ENCODE results near the gene ANKFN1.

ANKFN1 gene, protein sequence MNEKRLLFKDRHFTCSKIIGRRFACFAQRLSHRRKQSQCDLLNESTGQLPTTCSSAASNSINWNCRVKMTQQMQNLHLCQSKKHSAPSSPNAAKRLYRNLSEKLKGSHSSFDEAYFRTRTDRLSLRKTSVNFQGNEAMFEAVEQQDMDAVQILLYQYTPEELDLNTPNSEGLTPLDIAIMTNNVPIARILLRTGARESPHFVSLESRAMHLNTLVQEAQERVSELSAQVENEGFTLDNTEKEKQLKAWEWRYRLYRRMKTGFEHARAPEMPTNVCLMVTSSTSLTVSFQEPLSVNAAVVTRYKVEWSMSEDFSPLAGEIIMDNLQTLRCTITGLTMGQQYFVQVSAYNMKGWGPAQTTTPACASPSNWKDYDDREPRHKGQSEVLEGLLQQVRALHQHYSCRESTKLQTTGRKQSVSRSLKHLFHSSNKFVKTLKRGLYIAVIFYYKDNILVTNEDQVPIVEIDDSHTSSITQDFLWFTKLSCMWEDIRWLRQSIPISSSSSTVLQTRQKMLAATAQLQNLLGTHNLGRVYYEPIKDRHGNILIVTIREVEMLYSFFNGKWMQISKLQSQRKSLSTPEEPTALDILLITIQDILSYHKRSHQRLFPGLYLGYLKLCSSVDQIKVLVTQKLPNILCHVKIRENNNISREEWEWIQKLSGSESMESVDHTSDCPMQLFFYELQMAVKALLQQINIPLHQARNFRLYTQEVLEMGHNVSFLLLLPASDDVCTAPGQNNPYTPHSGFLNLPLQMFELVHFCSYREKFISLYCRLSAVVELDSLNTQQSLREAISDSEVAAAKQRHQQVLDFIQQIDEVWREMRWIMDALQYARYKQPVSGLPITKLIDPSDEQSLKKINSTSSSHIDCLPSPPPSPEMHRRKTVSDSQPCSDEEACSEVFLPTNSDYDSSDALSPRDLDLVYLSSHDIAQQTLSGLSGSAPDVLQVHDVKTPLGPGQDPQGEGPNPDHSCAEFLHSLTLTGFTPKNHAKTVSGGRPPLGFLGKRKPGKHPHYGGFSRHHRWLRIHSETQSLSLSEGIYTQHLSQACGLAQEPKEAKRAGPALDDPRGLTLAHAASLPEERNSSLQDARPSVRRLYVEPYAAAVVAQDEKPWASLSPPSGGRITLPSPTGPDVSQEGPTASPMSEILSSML

DNA sequence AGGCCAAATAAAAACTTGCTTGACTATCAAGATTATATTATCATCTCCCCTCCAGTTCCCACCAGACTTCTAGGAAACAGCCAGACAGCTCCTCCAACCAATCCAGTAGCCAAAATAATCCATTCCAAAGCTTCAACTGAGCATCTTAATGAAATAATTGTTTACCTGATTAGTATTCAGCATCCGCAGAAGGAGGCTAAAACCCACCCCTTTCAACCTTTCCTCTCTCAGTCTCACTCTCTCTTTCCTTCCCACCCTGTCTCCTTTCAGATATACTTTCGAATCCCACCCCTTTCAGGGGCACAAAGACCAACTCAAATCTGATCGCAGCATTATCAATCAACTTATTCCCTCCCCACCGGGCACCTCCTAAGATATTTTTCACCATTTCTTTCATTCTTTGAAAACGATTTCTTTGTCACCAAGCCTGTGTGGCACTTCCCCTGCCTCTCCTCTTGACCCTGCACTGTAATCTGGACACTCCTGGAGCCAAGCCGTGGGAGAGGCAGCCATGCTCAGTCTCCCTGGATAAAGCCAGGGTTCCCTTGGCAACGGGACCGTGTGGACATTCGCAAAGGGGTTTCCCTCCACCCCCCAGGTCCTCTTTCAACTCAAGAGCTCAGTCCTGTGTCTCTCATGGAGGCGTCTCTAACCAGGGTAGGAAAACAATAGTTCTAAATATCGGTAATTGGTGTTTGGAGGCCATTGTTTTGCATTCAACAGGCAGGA is at the start of gene ANKFN1:
Gene ANKFN1, plus strand, starts transcription at position 602 of the 729 bp plus-strand sequence. CDS start 59,193 bp downstream, outside the sequence.
- no peak for DNase-seq (ENCODE audit: low spot score)

DNA sequence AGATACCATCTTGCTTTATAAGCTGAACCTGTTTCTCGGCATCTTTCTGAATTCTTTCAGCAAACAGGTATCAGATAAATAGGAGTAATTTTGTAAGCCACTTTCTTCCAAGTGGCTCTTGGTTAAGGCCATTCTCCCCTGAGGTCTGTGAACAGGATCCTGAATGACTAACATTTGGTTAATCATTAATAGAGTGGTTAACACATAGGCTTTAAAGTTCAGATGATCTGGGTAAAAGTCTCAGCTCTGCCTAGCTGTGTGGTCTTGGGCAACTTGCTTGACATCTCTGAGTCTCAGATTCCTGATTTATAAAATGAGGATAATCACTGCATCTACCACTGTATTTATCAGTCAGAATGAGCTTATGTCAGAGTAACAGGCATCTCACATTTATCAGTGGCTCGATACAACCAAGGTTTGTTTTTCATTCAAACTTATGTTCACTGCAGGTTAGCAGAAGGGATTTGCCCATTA is 44.4 kb upstream of the ANKFN1 start:
- no peak for DNase-seq (ENCODE audit: low spot score)

DNA sequence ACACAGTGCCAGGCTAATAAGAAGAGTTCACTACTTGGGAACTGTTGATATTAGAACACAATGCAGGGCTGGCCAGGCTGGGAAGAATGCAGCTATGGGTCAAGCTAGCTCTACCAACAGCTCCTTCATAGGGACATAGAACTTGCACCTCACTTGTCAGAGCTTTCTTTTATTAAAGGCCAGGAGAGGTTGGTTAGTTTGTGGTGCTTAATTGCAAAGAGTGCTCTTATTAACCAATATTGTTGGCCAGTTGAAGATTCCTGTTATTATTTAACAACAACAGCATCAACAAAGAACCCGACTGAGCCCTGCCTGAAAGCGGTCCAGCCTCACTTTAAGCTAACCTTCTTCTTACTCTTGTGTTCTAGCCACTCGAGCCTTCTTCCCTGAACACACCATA is 43.4 kb upstream of the ANKFN1 start:
- DNase-seq (ENCODE audit: low spot score) = no peak

DNA sequence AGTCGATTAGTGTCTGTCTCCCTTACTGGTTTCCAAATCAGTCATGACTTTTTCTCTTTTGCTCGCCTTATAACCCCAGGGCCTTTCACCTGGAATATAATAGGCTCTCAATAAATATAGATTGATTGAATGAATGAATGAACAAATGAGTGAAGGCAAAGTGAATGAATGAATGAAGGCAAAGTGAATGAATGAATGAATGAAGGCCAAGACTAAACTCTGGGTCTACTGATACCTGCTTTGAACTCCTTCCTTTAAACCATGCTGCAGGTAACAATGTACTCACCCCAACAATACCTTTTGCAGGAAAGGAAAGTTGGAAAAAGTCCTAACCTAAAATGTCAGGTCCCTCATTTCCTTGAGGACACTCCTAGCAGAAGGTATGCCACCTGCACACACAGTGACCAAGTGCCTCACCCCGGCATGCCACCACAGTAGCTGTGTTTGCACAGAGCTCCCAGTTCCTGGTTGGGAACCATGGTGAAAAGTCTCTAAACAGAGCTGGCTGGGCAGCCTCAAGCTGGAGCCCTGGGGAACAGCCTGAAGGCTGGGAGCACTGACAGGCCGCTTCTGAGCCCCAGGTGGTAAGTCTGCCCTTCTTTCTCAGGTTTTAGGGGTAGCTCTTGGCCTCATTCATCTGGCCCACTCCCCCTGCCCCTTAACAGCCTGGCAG is 42.7 kb upstream of the ANKFN1 start:
- DNase-seq (ENCODE audit: low spot score) = no peak

DNA sequence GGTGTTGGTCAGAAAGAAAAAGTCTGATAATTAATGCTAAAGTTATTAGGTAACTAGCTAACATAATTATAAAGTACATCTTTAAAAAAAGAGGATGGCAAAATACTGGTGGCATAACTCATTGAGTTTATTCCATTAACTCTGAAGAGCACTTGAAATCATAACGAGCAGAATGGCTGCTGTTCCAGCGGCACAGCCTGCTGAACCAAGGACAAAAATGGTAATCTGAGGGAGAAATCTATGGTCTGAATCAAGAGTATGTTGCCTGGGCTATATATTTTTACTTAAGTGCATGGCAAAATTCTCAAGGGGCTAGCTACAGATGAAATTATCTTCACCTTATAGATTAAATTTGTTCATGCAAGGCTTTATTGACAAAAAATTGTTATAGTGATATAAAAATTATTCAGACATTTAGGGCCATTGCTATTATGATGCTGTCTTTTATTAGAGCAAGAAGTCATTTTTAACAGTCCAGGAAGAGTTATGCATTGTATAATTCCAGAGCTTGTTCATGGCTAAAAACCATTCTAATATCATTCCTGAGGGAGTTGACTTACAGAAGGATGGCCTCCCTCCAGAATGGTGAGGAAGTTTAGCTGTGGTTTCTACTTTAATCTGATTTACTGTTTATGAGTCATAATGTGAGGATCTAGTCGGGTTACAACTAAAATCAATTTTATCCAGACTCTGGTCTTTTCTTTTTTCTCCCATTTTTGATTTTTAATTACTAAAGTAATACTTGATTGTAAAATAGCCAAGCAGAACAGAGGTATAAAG is 41.4 kb upstream of the ANKFN1 start:
- no peak for DNase-seq (ENCODE audit: low spot score)

DNA sequence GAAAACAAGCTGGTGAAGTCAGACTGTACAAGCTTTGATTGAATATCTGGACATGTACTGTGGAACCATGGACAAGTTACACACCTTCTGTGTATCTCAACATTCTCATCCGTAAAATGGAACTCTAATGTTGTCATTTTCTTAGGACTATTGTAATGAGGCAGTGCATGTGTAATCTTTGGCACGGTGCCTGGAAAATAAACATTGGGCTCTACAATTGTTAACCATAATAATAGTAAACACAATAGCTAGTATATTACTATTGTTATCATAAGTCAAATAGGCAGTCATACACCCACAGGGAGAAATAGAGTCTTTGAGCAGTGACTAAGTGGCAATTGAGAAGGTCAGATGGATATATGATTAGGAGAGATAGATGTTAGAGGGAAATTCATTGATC is 39.8 kb upstream of the ANKFN1 start:
- no peak for DNase-seq (ENCODE audit: low spot score)

DNA sequence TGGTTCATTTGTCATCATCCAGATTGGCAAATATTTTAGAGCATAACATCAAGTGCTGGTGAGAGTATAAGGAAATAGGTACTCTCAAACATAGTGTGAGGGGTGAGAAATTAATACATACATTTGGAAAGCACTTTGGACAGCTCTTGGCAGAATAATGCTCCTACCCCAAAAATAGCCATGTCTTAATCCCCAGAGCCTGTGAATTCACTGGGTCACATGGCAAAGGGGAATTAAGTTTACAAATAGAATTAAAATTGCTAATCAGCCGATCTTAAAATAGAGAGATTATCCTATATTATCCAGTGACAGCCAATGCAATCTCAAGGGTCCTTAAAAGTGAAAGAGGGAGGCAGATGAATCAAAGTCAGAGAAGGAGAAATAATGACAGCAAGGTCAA is 38.8 kb upstream of the ANKFN1 start:
- no peak for DNase-seq (ENCODE audit: low spot score)

DNA sequence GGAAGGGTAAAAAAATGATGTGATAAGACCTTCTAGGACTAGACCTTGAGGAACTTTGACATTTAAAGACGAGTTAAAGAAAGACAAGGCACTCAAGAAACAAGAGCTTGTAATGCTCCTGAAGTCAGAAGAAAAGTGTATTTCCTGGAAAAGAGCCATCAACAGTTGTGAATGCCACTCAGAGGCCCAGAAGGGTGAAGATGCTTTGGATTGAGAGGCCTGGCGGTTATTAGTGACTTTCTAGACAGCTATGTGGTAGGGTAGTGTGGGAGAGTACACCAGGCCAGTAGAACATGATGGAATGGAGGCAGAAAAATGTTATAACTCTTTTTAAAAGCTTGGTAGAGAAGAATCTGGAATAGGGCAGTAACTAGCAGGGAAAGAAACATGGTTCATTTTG is 34.1 kb upstream of the ANKFN1 start:
- no peak for DNase-seq (ENCODE audit: low spot score)

DNA sequence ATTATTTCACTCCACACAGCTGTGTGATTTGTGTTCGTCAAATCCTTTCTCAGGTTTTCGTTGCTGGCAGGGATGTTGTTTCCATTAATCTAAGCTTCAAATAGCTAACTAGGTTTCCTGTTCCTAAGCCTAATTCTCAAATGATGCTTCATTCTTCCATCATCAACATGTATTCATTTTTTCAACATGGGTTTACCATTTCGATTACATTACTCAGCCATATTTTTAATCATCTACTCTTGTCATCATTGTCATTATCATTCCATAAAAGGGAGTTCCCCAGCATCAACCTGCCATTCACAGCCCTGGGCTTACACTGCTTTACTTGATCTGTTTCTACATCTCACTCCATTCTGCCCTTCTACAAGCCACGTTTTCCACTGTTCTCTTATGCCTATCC is 33.3 kb upstream of the ANKFN1 start:
- DNase-seq (ENCODE audit: low spot score) = no peak

DNA sequence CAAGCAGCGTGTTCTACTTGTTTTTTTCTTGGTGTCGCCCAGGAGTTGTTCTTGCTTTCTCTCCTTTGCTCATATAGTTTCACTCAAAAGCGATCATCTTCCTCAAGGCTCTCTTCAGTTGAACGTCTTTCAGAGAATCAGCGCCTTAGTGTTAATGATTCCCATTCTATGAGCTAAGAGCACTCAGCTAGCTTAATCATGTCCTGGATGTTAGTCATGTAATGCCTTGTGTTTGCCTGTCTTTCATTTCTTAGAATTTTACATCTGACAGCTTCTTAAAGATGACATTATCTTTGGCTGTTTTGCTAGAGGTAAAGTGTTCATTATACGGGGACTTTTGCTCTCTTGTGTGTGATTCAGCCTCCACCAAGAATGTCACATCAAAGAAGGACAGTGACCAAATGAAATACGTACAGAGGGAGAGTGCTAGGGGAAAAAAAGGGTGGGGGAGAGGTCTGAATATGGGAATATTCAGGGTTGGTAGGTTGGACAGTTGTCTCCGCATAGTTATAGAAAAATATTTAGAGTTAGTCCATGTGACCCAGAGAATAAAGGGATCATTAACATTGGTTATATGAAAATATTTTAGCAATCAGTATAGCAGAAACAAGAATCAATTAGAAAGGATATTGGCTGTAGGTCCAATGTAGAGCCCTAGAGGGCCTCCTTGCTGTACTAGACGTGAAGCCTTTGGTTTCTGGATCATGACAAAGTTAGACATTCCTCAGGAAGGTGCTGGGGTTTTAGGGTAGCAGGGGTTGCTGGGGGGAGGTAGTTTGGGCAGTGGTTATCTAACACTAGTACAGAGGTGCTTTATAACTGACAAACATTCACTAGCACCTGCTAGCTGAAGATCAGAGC is 31.9 kb upstream of the ANKFN1 start:
- no peak for DNase-seq (ENCODE audit: low spot score)

DNA sequence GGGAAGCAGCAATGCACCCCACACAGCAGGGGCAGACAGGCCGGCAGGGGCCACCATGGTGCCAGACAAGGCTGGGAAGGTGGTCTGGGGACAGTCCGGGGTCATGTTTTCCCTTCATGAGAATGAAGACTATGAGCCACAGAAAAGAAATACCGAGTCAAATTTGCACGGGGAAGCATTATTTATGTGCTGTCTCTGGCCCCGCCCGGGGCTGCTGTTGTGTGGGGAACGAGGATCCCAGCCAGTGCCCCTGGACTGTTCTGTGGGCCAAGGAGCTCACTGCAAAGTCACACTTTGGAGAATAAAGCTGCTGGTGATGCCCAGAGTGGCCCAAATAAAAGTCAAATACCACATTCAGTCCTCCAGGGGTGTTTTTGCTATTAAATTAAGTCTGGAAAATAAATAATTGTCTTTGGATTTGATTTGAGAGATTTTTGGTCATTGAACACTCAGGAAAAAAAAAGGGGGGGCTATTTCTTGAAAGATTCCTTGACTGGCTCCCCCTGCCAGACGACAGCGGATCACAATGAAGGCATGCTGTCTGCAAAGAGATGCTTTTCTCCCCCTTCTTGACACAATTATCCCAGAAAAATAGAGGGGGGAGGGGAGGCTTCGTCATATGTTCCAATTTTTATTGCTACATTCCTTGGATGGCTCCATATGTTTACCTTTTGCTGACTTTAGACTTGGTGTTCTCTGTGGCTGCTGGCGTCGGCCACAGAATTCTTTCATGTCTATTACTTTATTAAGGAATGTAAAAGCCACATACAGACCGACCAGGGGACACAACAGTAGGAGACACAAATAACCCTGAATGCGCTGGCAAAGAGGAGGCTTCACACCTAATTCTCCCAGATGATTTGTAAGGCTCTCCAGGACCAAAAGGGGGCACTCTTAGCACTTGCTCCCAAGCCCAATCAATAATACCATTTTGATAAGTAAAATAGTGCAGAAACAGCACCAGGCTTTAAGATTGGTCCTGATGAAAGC is 27.1 kb upstream of the ANKFN1 start:
- DNase-seq (ENCODE audit: low spot score) = peak; percentile 19

DNA sequence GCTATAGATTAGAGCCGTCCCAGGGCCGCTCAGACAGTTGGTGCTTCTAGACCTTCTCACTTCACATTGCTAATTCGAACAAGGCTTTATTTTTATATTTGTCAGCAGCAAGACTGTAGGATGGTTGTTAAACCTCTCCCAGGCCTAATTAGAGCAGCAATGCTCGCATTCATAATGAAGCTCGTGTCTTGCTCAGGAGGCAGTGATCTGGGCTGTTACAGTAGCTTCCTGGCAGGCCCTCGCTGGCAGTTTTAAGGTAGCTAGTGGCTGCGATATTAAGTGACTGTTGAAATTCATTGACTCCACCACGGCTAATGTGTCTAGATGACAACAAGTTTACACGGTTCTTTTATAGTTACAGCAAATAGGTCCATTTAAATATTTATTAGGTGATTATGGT is 23.2 kb upstream of the ANKFN1 start:
- DNase-seq (ENCODE audit: low spot score) = no peak

DNA sequence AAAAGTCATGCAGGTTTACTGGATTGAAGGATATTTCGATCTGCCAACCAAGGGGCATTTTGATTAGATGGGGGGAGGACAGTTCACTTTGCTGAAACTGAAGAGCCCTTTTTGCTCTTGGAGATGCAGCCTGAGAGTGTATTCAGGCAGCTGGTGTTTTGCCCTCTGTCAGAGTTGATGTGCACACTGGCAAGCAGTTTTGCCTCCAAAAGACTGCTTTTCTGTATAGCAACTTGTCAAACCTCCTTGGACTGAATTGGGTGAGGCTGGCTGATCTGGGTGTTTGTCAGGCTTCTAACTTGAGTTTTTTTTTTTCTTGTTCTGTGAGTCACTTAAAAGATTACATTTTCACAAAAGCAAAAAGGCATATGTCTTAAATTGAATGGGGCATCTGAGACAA is 22.6 kb upstream of the ANKFN1 start:
- DNase-seq (ENCODE audit: low spot score) = no peak

DNA sequence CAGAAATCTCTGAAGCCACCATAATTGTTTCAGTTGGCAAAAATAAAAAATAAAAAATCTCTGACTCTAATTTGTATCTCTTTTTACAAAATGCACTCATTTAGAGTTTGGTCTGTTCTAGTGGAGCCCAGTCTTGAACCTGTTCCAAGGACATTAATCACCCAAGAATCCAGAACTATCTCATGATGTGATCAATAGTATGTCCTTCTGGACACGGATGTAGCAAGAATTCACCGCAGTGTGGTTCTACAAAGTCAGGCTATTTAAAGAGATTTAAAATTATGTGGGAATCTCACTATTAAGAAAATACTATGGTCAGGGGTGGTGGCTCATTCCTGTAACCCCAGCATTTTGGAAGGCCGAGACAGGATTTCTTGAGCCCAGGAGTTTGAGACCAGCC is 21.8 kb upstream of the ANKFN1 start:
- no peak for DNase-seq (ENCODE audit: low spot score)

DNA sequence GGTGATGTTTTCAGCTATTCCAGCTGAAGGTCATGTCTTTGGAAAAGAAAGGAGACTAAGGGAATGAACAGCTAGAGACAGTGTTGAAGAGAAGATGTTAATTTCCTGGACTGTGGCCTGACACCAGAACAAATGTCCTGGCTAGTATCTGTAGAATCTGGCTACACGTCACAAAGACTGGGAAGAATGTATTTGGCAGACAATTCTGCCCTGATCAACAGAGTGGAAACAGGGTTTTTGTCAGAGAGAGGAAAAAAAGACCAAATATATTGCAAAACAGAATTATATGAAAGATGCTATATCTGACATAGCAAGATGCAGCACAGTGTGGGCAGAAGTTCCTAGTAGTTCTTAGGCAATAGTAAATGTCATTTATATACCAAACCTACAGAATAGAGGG is 17.0 kb upstream of the ANKFN1 start:
- DNase-seq (ENCODE audit: low spot score) = no peak

DNA sequence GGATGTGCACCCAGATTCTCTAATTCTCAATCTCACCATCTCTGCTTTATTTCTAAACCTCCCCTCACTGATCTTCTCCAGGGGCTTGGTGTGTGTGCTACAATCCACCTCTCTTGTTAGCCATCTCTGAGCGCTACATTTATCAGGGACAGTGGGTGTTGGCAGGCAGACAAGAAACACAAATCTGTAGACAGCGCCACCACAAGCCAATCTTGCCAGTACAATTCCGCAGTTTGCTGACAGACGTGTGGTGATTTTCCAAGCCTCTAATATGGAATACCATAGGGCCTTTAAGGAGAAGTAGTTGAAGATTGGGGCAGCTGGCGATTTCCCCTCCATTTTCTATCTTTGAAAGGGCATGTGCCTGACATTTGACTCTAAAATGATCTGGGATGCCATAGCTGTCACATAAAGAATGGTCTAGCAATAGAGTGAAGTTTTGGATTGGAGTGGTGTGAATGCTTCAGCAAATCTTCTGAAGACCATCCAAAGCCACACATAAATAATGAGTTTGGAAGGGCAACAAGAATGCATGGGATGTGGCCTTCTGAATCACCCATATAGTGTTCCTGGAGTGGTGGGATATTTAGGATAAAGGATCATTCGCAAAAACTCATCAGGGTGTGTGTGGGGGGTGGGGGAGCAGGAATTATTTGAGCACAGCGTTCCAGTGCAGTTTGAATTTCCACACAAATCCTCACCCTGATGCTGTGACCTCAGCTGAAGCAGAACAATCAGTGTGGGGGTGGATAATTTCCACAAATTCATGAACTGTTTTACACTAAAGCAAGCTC is 12.0 kb upstream of the ANKFN1 start:
- DNase-seq (ENCODE audit: low spot score) = no peak

DNA sequence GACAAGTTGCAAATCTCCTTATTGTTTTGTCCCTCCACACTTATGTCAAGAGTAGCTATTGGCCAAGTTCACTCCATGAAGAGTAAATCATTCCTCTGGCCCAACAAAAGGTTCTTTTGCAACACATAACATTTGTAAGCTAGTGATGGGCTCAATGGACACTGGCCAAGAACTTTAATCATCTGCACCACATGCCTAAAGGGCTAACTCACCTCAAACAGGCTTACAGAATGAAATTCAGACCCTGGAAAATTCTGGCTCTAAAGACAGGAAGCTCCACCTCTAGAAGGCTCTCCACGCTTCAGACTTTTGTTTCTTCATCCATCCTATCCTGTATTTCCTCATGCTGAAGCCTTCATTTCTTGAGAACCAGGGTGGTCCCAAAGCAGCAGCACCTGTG is 10.9 kb upstream of the ANKFN1 start:
- no peak for DNase-seq (ENCODE audit: low spot score)
